NCI-H69 (cell line): ENCODE measurements around the gene CCDC9B.

Source experiments
- DNase-seq: peaks from one replicate; lab custom pipeline; 2025; lab: John Stamatoyannopoulos, UW

The CCDC9B gene

DNA sequence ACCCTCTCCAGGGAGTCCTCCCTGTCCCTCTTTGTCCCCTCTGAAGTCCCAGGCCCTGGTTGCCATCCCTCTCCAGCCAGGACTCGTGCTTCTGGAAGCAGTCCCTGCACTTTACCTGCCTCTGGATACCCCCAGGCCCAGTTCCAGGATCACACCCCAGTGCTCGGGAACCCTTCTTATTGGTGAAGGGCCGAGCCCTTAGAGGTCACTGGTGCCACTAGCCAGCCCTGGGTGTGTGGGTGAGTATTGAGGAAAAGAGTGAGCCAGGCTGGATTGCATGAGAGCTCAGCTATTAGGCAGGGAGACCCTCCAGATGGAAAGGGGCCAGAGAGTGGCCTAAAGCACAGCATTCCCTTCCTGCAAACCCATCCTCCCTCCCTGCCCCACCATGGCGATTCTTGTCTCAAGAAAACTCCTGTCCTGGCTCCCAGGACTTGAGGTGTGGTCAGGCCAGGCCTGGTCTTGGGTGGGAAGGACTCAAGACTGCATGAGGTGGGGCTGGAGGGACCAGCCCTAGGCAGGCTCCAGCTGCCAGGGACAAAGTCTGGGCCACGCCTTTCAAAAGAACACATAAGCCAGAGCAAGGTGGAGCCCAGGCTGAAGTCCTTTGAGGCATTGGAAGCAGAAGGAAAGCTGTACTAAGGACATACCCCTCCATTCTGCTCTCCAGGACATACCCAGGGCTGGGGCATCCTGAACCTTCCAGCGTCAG lies 5.3 kb upstream of the CCDC9B start:
- DNase-seq: no peak

- no peak for DNase-seq
Observed at GRCh38 chr15:40345225-40345866, 4.6 kb upstream of the CCDC9B start.

DNA sequence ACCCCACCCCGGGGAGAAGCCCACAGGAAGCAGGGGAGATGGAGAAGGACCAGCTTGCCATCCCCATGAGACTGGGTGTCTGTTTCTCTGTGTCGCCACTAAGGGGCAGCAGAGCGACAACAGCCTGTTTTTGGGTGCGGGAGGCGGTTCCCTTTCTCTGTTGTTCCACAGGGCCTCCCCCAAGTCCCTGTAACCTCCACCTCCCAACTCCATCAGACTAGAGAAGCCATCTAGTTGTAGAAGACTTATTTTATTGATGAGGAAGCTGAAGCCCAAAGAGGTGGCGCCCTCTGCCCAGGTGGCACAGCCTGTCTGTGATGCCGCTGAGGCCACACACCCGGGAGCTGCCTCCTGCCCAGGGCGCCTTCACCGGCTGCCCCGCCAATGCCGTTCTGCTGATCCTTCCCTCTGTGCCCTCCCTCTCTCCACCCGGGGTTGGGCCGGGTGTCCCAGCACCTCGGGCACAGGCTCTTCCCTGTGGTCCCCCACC lies 3.9 kb upstream of the CCDC9B start:
- DNase-seq: peak; percentile 79

- DNase-seq: no peak
Observed at GRCh38 chr15:40344217-40344616, 3.5 kb upstream of the CCDC9B start.

- DNase-seq: no peak
Observed at GRCh38 chr15:40343512-40343911, 2.8 kb upstream of the CCDC9B start.

DNA sequence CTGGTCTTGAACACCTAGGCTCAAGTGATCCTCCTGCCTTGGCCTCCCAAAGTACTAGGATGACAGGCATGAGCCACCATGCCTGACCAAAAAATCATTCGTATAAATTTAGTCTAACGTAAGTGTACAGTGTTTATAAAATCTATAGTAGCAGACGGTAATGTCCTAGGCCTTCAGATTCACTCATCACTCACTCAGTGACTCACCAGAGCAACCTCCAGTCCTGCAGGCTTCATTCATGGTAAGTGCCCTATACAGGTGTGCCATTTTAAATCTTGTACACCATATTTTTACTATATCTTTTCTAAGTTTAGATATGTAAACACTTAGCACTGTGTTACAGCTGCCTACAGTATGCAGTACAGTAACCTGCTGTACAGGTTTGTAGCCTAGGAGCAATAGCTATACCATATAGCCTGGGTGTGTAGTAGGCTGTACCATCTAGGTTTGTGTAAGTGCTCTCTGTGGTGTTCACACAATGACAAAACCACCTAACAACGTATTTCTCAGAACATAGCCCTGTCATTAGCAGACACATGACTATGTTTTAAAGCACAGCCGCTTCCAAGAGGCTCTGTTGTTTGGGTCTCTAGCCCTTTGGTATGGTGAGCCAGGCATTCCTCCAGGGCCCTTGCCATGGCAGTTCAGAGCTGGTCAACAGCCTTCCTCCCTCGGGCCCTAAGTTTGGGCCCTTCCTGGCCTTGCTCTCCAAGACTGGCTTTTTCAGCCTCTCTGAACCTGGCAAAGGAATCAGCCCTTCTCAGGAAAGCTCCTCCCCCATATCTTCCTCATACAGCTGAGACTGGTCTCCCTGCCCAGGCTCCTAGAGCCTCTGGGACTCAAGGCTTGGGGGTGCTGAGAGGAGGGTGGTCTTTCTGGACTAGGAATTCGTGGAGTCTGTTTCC lies 1.9 kb upstream of the CCDC9B start:
- DNase-seq: no peak

GRCh38 chr15:40340038-40340739 lies 550 bp downstream of the CCDC9B start:
- DNase-seq: peak; percentile 34

- DNase-seq: no peak
Observed at GRCh38 chr15:40339621-40339945, 1.2 kb downstream of the CCDC9B start.

DNA sequence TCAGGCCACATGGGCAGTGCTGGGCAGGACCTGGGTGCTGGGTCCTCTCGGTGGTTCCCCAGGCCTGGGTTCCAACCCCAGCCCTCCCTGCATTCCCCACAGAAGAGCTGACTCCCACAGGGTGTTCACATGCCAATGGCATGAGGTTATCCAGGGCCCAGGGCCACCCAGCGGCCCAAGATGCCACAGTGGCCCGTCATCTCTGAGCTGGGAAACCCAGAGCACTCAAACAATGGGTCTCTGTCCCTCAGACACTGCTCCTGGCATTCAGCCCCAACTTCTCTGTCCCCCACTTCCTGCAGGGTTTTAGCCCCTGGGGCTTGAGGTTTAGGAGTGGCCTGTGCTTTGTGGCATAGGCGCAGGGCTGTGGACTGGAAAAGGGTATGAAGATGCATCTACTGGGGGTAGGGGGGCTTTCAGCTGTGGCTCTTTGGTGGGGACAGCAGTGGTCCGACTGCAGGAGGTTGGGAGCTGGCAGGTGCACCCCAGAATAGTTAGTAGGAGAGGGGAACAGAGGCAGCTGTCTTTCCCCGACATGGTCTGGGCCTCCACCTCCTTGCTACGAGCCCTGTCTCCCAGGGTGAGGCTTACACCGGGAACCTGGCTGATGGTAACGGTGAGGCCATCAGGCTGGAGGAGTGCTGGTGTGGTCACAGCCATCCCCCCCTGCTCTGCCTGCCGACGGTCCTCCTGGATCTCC lies 1.7 kb downstream of the CCDC9B start:
- DNase-seq: no peak

DNA sequence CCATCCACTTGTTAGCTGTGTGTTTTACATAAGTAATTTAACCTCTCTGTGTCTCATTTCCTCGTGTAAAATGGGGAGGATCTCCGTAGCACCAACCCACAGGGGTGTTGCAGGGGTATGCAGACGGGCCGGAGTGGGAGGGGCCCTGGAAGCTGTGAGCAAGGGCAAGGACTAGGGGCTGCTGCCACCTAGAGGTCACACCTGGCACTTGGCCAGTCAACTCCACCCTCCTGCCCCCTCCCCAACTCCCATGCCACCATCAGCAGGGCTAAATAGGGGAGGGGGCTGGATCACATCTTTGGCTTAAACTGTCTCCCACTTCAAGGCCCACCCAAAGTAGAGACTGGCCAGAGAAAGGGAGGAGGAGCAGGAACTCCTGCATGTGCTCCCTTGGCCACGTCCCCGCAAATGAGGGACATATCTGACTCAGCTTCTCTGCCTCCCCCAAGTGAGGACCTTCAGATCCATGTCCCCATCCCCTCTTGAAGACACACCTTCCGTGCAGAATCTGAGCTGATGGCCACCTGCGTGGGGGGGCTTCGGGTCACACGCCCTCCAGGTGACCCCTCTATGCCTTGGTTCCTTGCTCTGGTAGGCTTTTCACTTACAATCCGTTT lies 2.6 kb downstream of the CCDC9B start:
- DNase-seq: peak; percentile 84

- no peak for DNase-seq
Observed at GRCh38 chr15:40337597-40337996, 3.1 kb downstream of the CCDC9B start.

GRCh38 chr15:40336744-40337122 lies 4.0 kb downstream of the CCDC9B start:
- peak; percentile 42 for DNase-seq

- DNase-seq: peak; percentile 92
Observed at GRCh38 chr15:40335938-40336743, 4.6 kb downstream of the CCDC9B start.

GRCh38 chr15:40334941-40335795 lies 5.6 kb downstream of the CCDC9B start:
- DNase-seq: no peak

GRCh38 chr15:40334541-40334940 lies 6.2 kb downstream of the CCDC9B start:
- no peak for DNase-seq

DNA sequence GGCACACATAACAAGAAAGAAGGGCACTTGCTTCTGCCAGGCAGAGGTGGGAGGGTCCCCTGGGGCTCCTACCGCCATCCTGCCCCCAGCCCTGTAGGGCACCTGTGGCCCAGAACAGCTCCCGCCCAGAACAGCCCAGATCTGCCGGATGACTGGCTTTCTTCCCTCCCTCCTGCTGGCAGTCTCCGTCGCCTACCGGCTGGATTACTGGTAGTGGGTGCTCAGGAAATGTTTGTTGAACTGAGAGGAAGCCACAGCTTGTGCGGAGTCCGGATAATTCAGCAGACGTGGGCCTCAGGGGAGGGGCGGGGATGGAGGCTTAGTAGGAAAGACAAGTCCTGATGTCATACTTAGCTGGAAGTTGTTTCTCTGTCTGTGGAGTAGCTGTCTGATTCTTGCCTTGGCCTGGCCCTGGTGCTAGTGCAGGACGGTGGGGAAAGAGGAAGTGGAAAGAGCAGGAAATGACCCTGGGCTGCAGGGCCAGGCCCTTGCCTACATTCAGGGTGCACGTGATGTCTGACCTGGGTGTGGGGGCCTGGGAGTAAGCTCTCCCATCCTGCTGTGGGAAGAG lies 6.7 kb downstream of the CCDC9B start:
- DNase-seq: peak; percentile 89

DNA sequence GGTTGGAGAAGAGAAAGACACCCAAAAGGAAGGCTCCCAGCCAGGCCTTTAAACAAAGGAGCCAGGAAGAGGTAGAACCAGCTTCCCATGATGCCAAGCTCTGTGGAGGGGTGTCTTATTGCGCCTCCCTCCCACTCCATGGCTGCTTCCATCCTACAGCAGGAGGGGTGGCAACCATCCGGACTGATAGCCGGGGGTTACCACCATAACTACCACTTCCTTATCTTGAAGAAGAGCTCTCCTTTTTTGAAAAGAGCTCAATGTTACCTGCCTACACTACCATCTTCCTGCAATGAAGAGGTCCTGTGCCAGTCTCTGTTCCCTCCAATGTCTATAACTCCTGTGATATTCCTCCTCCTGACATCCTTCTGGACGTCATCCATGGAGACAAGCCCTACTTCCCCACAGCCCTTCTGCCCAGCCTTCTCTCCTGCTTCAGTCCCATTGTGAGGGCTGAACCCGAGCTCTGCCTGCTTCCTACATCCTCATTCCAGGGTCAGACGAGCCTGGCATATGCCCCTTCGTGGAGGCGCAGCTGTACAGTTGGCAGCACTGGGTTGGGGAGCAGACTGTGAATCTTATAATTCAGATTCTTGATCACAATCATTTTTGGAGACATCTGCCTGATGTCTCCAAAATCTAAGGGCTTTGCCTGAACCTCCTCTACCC lies 8.5 kb downstream of the CCDC9B start:
- no peak for DNase-seq

GRCh38 chr15:40331637-40332036 lies 9.1 kb downstream of the CCDC9B start:
- DNase-seq: no peak
